Posterior cingulate gyrus (tissue), 11 donors: Measurements from ENCODE around the gene B4GALNT4.
"Not testable (repeated sequence)": the region's sequence is repeated elsewhere in the genome, so short reads cannot be mapped to it uniquely, and the experiment has no call there.

Experiments
- DNase-seq, 10 donors: peaks; one replicate each; pipeline versions ENCODE4 v3.0.0 to v3.0.0-alpha.2; 2020 to 2021; ENCODE audit warnings: mixed read lengths in 3 of 10
- intact Hi-C: fragments of 100-400 bp; cut with DNase I; formaldehyde crosslinking; loops from one replicate; pipeline ENCODE4 v1.15.1; 2023

The B4GALNT4 gene

GRCh38 chr11:369336-370018 is at the start of gene B4GALNT4:
Gene B4GALNT4 (plus strand): TSS chr11:369499. CDS start chr11:369804, 305 bp downstream.
- intact Hi-C loops: loop anchor here (5.0 kb wide), 2 partner anchors 78 to 138 kb away; partner anchors contain the start of gene RNH1
- DNase-seq: peak; percentile 48 to 97 (median 78)

- intact Hi-C loops: not testable (repeated sequence)
- peak in 2 of 10 donors; percentile 54 to 56 for DNase-seq
Measured at GRCh38 chr11:319888-320273, 49.4 kb upstream of the B4GALNT4 start.

- intact Hi-C loops: no loop called here
- peak in 2 of 10 donors; percentile 56 to 66 for DNase-seq
Measured at GRCh38 chr11:324156-324555, 45.1 kb upstream of the B4GALNT4 start.

- peak in 3 of 10 donors; percentile 44 to 88 (median 66) for DNase-seq
- intact Hi-C loops: not testable (repeated sequence)
Measured at GRCh38 chr11:324593-325517, 44.4 kb upstream of the B4GALNT4 start.

- intact Hi-C loops: no loop called here
- DNase-seq: peak in 2 of 10 donors; percentile 55 to 59
Measured at GRCh38 chr11:325796-326591, 43.3 kb upstream of the B4GALNT4 start.

GRCh38 chr11:326592-326841 is 42.8 kb upstream of the B4GALNT4 start:
- peak in 1 of 10 donors; percentile 70 for DNase-seq
- intact Hi-C loops: no loop called here

- intact Hi-C loops: no loop called here
- peak in 8 of 10 donors; percentile 29 to 90 (median 46) for DNase-seq
Measured at GRCh38 chr11:326842-327580, 42.3 kb upstream of the B4GALNT4 start.

GRCh38 chr11:327581-327923 is 41.7 kb upstream of the B4GALNT4 start:
- DNase-seq: peak in 1 of 10 donors; percentile 82

GRCh38 chr11:328012-328411 is 41.3 kb upstream of the B4GALNT4 start:
- intact Hi-C loops: no loop called here
- peak in 2 of 10 donors; percentile 15 to 39 for DNase-seq

More at GRCh38 chr11:327581-327923, 41.7 kb upstream of the B4GALNT4 start:
- intact Hi-C loops: no loop called here

- intact Hi-C loops: not testable (repeated sequence)
- peak in 2 of 10 donors; percentile 12 to 14 for DNase-seq
Measured at GRCh38 chr11:328516-329100, 40.7 kb upstream of the B4GALNT4 start.

GRCh38 chr11:329886-330253 is 39.4 kb upstream of the B4GALNT4 start:
- peak in 2 of 10 donors; percentile 11 to 14 for DNase-seq
- intact Hi-C loops: no loop called here

- intact Hi-C loops: no loop called here
- peak in 2 of 10 donors; percentile 53 to 55 for DNase-seq
Measured at GRCh38 chr11:330307-330693, 39.0 kb upstream of the B4GALNT4 start.

GRCh38 chr11:330694-331357 is 38.5 kb upstream of the B4GALNT4 start:
- peak in 2 of 10 donors; percentile 73 to 75 for DNase-seq
- intact Hi-C loops: no loop called here

- peak in 2 of 10 donors; percentile 33 to 57 for DNase-seq
Measured at GRCh38 chr11:331358-332060, 37.8 kb upstream of the B4GALNT4 start.

GRCh38 chr11:332651-333480 is 36.4 kb upstream of the B4GALNT4 start:
- intact Hi-C loops: no loop called here
- peak in 2 of 10 donors; percentile 41 to 63 for DNase-seq

More at GRCh38 chr11:331358-332060, 37.8 kb upstream of the B4GALNT4 start:
- intact Hi-C loops: no loop called here

GRCh38 chr11:333616-334263 is 35.6 kb upstream of the B4GALNT4 start:
- DNase-seq: peak in 1 of 10 donors; percentile 25
- intact Hi-C loops: not testable (repeated sequence)
